SK-MEL-5 (cell line): ENCODE results near the gene ERV3-1. TPM values are rescaled to one million over a fixed set of nuclear protein-coding genes. Genes with fewer than 3 reads are reported as not detected.
"Not testable (repeated sequence)": the region's sequence is repeated elsewhere in the genome, so short reads cannot be mapped to it uniquely, and the experiment has no call there.

Source experiments
- DNase-seq: peaks from one replicate; pipeline ENCODE4 v3.0.0-alpha.2; 2016; ENCODE audit warnings: low read depth, low spot score
- in situ Hi-C: cut with HindIII; loops from 2 replicates; pipeline ENCODE4 v1.10.0; 2016; ENCODE audit warnings: low sequenced_read_pairs, high pct_unique_total_duplicates, low pct_unique_long_range_greater_than_20kb
- polyA plus RNA-seq, 2 experiments: library from polyadenylated mRNA; depleted of rRNA; stranded (reverse); fragments of >200 nt; gene quantifications; 2 replicates each; pipeline ENCODE4 v1.2.3, GENCODE V29; 2015
- total RNA-seq: library from RNA; depleted of rRNA; stranded (reverse); fragments of >200 nt; shearing (Covaris generic); gene quantifications from 2 replicates; pipeline ENCODE4 v1.2.3, GENCODE V29; 2014; rRNA removed

The ERV3-1 gene, protein sequence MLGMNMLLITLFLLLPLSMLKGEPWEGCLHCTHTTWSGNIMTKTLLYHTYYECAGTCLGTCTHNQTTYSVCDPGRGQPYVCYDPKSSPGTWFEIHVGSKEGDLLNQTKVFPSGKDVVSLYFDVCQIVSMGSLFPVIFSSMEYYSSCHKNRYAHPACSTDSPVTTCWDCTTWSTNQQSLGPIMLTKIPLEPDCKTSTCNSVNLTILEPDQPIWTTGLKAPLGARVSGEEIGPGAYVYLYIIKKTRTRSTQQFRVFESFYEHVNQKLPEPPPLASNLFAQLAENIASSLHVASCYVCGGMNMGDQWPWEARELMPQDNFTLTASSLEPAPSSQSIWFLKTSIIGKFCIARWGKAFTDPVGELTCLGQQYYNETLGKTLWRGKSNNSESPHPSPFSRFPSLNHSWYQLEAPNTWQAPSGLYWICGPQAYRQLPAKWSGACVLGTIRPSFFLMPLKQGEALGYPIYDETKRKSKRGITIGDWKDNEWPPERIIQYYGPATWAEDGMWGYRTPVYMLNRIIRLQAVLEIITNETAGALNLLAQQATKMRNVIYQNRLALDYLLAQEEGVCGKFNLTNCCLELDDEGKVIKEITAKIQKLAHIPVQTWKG
- total RNA-seq = 1.8 and 2.1 TPM in 2 replicates
- 0.24 and 1.1 TPM in 2 replicates for polyA plus RNA-seq (2015; cell fraction: cytosol; rRNA removed)
- 7.1 and 11.5 TPM in 2 replicates for polyA plus RNA-seq (2015; cell fraction: nucleus; rRNA removed)

DNA sequence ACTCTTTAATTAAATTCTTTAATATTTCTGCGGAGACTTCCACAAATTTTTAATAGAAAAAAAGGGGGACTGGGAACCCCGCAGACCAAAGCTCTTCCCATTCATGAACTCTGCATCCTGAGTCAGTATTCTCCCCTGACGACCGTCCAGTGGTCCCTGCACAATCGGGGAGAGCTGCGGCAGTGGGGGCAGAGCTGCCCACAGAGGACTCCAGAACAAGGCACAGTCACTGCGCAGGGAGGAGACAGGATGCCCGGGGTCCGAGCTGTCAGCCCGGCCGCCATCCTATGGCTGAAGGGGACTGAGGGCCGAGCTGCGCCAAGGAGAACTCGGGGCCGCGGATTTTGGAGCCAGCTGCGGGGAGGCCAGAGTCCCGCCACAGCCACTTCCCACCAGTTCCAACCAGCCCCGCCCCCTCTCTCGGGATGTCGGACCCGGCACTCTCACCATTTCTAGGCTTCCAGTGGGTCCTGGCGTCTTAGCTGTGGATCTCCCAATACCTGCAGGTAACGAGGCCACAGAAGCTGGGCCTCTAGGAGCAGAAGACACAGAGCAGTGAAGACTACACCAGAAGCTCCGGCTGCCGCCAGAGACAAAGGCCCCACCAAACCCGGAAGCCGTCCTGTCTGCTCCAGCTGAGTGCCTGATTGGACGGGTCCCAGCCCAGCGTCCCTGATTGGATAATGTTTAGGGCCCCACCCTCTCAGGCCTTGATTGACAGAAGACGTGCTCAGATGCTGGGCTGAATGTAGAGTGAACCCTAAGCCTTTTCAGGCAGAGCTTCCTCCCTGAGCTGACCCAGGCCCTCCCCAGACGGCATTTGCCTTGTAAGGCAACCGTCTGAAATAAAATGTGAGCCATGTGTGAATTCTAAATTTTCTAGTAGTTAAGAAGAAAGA, at the start of gene ERV3-1:
Gene ERV3-1 (minus strand): TSS at position 594 of the 899 bp plus-strand sequence. CDS start 13,661 bp downstream, outside the sequence.
- in situ Hi-C loops = no loop called here
- peak; percentile 98 for DNase-seq

DNA sequence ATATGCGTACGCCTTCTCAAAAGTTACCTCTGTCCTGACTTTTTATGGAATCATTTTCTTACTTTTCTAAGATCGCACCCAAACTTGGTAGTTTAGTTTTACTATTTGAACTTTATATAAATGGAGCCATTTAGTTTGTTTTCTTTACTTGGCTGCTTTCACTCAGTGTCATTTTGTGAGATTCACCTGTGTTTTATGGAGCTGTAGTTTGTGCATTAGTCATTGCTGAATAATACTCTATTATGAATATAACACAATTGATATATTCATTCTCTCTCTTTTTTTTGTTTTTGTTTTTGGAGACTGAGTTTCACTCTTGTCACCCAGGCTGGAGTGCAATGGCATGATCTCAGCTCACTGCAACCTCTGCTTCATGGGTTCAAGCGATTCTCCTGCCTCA, 49.3 kb upstream of the ERV3-1 start:
- in situ Hi-C loops, DNase-seq: not testable (repeated sequence)

DNA sequence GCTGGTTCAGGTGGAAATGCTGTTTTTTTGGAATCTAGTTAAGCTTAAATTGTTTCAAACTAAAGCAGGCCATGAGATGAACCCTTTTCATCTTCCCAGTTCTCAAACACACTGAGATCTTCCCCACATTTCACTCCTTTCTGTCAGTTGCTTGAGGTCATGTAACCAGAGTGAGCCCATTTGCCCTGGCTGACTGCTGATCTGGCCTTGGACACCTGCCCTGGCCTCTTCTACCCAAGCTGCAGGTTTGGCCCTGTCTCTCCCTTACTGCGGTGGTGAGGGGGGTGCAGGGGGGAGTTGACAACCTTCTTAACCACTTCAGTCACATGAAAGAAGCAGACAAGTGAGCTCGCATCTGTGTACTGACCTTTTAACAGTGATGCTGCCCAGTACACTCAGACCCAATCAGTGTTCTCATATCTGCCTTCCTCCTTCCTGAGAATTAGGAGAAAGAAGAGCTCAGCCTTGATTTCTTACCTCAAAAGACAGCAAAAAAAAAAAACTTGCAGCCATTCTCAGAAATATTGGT, 48.0 kb upstream of the ERV3-1 start:
- in situ Hi-C loops, DNase-seq: not testable (repeated sequence)

DNA sequence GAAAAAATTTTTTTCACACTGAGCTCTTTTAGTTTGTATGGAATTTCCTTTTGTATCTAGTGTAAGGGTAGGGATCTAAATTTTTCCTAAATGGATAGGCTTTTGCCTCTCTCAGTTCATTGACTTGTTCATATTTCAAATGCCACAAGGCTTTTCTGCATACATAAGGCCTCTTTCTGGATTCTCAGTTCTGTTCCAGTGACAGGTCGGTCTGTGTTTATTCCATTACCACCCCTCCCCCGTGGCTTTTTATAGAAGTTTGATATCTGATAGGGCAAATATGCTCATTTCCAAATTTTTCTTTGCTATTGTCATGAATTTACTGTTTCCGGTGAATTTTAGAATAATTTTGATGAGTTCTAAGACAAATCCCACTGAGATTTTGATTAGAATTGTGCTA, 45.2 kb upstream of the ERV3-1 start:
- in situ Hi-C loops, DNase-seq: not testable (repeated sequence)

DNA sequence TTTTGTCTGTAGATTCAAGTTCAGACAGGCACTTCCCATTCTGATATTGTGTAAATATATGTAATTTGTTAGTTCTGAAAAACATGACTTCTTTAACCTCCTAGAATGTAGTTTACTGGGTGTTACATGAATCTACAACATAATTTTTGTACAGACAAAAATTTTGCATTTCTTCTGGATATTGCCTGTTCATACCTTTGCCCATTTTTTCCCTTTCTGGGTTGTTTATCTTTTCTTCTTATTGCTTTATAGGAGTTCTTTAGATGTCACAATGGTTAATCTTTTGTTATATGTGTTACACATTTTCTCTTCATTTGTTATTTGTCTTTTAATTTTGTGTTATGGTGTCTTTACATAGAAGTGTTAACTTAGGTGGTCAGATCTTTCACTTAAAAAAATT, 44.7 kb upstream of the ERV3-1 start:
- DNase-seq, in situ Hi-C loops: not testable (repeated sequence)

DNA sequence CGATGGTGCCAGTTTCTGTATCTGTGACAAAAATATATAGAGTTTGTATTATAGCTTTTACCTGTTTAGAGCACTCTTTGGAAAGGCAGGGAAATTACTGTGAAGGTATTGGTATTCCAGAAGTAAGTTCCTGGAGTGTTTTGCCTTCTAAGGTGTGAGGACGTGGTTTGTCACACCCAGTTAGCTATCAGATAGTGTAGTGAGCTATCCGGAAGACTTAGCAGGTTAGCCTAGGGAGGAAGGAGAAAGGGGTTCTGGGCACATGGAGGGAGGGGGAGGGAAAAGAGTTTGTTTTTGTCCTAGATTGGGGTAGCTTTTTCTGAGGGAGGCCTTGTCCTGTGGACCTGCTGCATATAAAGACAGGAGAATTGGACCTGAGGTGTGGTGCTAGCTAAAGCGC, 39.8 kb upstream of the ERV3-1 start:
- in situ Hi-C loops, DNase-seq: not testable (repeated sequence)

DNA sequence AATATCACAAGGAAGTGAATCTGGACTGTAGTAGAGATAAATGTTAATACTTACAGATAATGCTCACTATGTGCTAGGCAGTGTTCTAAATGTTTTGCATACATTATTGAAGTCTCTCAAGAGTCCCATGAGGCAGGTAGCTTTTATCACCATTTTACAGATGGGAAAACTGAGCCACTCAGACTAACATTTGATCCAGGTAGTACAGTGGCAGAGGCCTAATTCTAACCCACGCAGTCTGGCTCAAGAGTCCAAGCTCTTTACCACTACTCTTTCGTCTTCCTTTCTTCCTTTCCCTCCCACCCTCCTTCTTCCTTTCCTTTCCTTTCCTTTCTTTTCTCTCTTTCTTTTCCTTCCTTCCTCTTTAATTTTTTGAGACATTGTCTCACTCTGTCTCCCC, 39.1 kb upstream of the ERV3-1 start:
- DNase-seq, in situ Hi-C loops: not testable (repeated sequence)

DNA sequence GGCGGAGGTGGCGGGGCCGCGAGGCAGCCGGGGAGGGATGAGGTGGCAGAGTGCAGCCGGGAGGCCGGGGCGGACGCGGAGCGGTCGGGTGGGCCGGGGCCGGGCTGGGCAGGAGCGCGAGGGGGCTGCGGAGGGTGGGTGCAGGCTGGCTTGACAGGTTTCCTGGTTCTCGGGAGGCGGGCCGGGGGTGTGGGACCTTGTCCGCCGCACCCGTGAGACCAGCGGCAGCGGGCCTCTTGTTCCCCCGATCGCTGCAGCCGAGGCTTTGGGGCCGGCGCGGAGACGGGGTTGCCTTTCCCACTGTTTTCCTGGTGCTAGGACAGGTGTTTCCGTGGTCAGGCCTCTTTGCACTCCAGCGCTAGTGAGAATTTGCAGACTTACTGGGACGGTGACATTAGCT, 32.3 kb upstream of the ERV3-1 start:
- peak; percentile 24 for DNase-seq
- in situ Hi-C loops = not testable (repeated sequence)

DNA sequence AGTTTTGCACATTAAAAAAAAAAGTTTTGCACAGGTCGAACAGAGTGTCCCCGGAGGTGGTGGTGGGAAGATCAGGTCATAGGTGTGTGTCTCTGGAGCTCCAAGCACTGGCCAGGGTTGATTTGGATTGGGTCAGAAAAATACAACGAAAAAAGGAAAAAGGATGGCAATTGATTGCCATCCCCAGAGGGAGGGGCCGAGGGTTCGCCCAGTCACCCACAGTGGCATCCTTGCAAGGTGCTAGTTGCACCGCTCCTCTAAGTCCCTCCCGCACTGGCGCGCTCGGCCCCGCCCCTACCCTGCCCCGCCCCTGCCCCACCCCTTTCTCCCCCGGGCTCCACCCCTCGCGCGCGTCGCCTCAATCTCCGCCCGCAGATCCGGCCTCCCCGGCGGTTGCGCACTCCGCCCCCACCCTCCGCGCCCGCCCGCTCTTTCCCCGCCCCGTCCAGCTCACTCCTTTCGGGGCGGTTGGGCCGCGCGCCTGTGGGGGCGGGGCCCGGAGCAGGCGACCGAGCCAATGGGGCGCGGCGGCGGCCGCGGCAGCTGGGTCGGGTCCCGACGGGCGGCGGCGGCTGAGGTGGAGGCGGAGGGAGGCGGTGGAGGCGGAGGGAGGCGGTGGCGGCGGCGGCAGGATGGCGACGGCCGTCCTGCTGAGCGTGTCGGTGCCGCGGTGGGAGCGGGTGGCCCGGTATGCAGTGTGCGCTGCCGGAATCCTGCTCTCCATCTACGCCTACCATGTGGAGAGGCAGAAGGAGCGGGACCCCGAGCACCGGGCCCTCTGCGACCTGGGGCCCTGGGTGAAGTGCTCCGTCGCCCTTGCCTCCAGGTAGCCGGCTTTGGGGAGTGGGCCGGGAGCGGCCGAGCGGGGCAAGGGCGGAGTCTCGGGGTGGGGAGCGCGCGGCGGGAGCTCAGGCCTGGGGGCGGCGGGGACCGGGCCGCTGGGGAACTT, 31.5 kb upstream of the ERV3-1 start:
- in situ Hi-C loops = no loop called here
- peak; percentile 95 for DNase-seq

DNA sequence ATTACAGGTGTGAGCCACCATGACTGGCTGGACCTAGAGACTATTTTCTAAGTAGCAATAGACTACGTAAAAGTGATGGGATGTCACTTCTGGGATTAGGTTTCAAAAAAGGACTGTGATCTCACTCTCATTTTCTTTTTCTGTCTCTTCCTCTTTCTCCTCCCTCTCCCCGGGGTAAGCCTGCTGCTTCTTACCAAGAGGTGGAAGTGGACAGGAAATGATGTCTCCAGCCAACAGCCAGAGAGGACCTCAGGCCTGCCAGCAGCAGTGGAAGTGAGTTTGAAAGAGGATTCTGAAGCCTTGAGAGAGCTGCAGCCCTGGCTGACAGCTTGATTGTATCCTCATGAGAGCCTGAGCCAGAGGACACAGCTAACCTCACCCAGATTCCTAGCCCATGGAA, 30.0 kb upstream of the ERV3-1 start:
- DNase-seq, in situ Hi-C loops: not testable (repeated sequence)

DNA sequence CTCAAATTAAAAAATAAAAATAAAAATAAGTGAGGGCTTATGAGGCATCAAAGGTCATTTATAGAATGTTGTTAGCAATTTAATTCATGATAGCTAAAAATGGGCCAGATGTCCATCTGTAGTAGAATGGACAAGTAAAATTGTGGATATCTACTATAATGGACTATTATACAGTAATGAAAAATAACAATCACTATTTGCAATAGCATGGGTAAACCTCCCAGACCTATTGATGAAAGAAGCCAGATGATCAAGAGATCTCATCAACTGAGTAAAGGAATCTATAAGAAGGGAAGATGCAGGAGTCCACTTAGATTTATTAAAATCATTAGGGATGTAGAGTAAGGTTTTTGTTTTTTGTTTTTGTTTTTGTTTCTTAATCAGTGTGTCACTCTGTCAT, 29.0 kb upstream of the ERV3-1 start:
- in situ Hi-C loops, DNase-seq: not testable (repeated sequence)

DNA sequence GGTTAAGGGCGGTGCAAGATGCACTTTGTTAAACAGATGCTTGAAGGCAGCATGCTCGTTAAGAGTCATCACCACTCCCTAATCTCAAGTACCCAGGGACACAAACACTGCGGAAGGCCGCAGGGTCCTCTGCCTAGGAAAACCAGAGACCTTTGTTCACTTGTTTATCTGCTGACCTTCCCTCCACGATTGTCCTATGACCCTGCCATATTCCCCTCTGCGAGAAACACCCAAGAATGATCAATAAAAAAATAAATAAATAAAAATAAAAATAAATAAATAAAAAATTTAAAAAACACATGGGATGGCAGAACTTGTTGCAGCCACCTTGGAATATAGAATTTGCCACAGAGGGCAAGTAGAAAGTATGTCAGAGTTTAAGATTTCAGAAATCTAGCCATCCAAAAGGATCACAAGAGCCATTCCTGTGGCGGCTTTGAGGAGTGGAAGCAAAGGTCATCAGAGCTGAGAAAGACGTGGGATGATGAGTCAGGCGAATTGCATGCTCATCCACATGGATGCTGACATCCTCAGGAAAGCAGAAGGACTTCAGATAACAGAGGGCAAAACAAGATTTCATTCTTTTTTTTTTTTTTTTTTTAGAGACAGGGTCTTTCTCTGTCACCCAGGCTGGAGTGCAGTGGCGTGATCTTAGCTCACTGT, 27.8 kb upstream of the ERV3-1 start:
- in situ Hi-C loops = not testable (repeated sequence)
- DNase-seq = peak; percentile 37

DNA sequence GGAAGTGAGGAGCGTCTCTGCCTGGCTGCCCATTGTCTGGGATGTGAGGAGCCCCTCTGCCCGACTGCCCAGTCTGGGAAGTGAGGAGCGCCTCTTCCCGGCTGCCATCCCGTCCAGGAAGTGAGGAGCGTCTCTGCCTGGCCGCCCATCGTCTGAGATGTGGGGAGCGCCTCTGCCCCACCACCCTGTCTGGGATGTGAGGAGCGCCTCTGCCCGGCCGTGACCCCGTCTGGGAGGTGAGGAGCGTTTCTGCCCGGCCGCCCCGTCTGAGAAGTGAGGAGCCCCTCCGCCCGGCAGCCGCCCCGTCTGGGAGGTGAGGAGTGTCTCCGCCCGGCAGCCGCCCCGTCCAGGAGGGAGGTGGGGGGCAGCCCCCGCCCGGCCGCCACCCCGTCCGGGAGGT, 26.9 kb upstream of the ERV3-1 start:
- in situ Hi-C loops, DNase-seq: not testable (repeated sequence)

DNA sequence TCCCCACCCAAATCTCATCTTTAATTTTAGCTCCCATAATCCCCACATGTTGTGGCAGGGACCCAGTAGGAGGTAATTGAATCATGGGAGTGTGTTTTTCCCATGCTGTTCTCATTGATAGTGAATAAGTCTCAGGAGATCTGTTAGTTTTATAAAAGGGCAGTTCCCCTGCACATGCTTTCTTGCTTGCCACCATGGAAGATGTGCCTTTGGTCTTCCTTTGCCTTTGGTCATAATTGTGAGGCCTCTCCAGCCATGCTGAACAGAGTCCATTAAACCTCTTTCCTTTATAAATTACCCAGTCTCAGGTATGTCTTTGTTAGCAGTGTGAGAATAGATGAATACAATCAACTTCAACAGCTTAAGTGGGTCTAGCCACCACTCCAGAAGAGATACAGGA, 18.5 kb upstream of the ERV3-1 start:
- DNase-seq, in situ Hi-C loops: not testable (repeated sequence)

DNA sequence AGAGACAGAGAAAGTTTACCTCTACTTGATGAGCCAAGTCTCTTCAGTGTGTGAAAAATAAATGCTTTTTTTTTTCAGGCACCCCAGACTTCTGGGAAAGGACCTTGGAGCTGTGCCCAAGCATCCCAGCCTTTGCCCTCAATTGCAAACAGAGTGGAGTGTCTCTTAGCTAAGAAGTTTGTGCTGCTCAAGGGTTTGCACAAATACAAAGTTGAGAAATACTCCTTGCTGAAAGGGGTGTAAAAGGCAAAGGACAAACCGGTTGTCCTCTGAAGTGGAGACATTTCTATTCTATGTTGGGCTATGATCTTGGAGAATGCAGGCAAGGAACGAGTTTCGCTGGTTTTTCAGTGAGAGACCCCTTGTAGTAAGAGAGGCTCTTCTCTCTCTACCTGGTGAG, 14.5 kb upstream of the ERV3-1 start:
- DNase-seq, in situ Hi-C loops: not testable (repeated sequence)

DNA sequence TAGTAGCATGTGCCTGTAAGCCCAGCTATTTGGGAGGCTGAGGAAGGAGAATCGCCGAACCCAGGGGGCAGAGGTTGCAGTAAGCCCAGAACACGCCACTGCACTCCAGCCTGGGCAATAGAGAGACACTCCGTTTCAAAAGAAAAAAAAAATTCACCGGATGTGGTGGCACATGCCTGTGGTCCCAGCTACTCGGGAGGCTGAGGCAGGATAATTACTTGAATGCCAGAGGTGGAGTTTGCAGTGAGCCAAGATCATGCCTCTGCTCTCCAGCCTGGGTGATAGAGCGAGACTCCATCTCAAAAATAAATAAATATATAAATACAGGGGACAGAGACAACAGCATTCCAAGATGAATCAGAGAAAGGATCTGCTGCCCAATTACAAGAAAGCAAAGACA, 3.4 kb upstream of the ERV3-1 start:
- in situ Hi-C loops, DNase-seq: not testable (repeated sequence)
